ENCODE measurements around the gene CHMP4B.

DNA sequence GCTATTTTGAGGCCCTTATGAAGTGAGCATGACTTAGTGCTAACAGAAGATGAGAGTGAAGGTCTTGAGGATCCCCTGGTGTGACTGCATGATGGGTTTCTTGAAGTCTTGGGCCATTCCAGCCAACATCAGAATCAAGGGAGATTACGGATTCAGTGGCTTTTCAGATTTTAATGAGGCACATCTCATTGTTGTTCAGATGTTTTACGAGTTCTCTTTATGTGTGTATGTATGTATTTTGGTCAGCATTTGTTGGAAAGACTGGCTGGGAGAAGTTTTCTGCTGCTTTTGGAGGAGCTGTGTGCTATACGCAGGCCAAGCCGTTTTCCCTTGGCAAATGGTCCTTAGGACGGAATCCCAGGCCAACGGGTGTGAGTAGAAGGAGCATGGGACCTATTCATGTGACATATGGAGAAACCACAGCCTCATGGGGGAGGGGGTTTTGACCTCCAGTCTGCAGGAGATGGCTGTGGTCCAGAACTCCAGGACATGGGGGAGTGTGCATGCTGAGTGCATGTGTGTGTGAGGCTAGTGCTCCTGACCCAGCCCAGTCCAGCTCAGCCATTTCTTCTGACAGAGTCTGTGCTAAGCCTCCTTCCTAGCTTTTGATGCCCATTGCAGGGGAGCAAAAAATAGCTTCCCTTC is 35.3 kb downstream of the CHMP4B start:
- TF ChIP-seq, protein P1, sequence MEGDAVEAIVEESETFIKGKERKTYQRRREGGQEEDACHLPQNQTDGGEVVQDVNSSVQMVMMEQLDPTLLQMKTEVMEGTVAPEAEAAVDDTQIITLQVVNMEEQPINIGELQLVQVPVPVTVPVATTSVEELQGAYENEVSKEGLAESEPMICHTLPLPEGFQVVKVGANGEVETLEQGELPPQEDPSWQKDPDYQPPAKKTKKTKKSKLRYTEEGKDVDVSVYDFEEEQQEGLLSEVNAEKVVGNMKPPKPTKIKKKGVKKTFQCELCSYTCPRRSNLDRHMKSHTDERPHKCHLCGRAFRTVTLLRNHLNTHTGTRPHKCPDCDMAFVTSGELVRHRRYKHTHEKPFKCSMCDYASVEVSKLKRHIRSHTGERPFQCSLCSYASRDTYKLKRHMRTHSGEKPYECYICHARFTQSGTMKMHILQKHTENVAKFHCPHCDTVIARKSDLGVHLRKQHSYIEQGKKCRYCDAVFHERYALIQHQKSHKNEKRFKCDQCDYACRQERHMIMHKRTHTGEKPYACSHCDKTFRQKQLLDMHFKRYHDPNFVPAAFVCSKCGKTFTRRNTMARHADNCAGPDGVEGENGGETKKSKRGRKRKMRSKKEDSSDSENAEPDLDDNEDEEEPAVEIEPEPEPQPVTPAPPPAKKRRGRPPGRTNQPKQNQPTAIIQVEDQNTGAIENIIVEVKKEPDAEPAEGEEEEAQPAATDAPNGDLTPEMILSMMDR (IDR thresholded peaks at IDR 0.05): no peak
- TF ChIP-seq POLR2A (IDR thresholded peaks at IDR 0.05): no peak
